Osteoblast (primary cell): ENCODE results near the gene GDPD5. TPM values are rescaled to one million over a fixed set of nuclear protein-coding genes. Genes with fewer than 3 reads are reported as not detected.

Experiments used
- DNase-seq: peaks from one replicate; pipeline ENCODE4 v3.0.0; 2011; ENCODE audit warnings: low spot score, mixed read lengths; ENCODE audit not compliant: insufficient read length; ENCODE audit errors: missing footprints
- H2AFZ ChIP-seq: 2 replicates; pipeline ENCODE4 v1.6.0; 2011; ENCODE audit warnings: mild to moderate bottlenecking, low read length
- H3K27ac ChIP-seq: 2 replicates; pipeline ENCODE4 v1.5.1; 2011; ENCODE audit warnings: mild to moderate bottlenecking, low read depth, low read length, moderate library complexity
- H3K27me3 ChIP-seq: 2 replicates; pipeline ENCODE4 v1.6.0; 2012; ENCODE audit warnings: mild to moderate bottlenecking, control low read depth, inconsistent platforms, low read length, moderate library complexity; ENCODE audit not compliant: insufficient read depth
- H3K36me3 ChIP-seq: 2 replicates; pipeline ENCODE4 v1.5.1; 2011; ENCODE audit warnings: mild to moderate bottlenecking, low read length, control low read depth, moderate library complexity; ENCODE audit not compliant: insufficient read depth
- H3K4me1 ChIP-seq: 2 replicates; pipeline ENCODE4 v1.5.1; 2011; ENCODE audit warnings: mild to moderate bottlenecking, low read length, control low read depth, moderate library complexity; ENCODE audit not compliant: insufficient read depth
- H3K4me2 ChIP-seq: 2 replicates; pipeline ENCODE4 v1.6.0; 2011; ENCODE audit warnings: mild to moderate bottlenecking, low read length; ENCODE audit not compliant: insufficient read depth
- H3K4me3 ChIP-seq: fragments of 200-600 bp; sonication (generic); 3 replicates; pipeline ENCODE4 v1.5.1; 2012; ENCODE audit warnings: mild to moderate bottlenecking, low read length, inconsistent platforms; ENCODE audit not compliant: insufficient read depth
- H3K79me2 ChIP-seq: 2 replicates; pipeline ENCODE4 v1.6.0; 2012; ENCODE audit warnings: mild to moderate bottlenecking, low read length, control low read depth, inconsistent platforms; ENCODE audit not compliant: insufficient read depth
- H3K9me3 ChIP-seq: 2 replicates; pipeline ENCODE4 v1.5.1; 2011; ENCODE audit warnings: low read depth, low read length, control low read depth
- H4K20me1 ChIP-seq: 2 replicates; pipeline ENCODE4 v1.6.0; 2012; ENCODE audit warnings: mild to moderate bottlenecking, low read length, control low read depth; ENCODE audit not compliant: insufficient read depth
- CTCF ChIP-seq: IDR thresholded peaks from 2 replicates; pipeline ENCODE4 v1.5.1; 2011; ENCODE audit warnings: mild to moderate bottlenecking, low read depth, low read length, moderate library complexity; ENCODE audit errors: extremely low read depth
- total RNA-seq: library from RNA; depleted of rRNA; stranded (reverse); fragments of >200 nt; gene quantifications from 2 replicates; pipeline ENCODE4 v1.2.3, GENCODE V29; 2012

Gene GDPD5
- total RNA-seq, 1 donor, result 13.4 TPM

GRCh38 chr11:75472081-75472732 is 53.5 kb downstream of the GDPD5 start:
- Histone ChIP-seq H3K36me3 (no peaks in the 10 kb centered on the region), H3K4me1 (peaks cover 12% of the 10 kb centered on the region), H3K4me3 (no peak overlapping the region), H3K79me2 (no peaks in the 10 kb centered on the region), H2AFZ (no peak overlapping the region), H3K27ac (no peak overlapping the region), H3K27me3 (no peaks in the 10 kb centered on the region), H4K20me1 (no peaks in the 10 kb centered on the region), H3K9me3 (no peaks in the 10 kb centered on the region), H3K4me2 (no peak overlapping the region)
- DNase-seq, result peak; percentile 72
- no peak for TF ChIP-seq CTCF

- no peaks in the 10 kb centered on the region for H3K36me3 ChIP-seq
- H3K27ac ChIP-seq, result no peak overlapping the region
- H3K9me3 ChIP-seq, result no peaks in the 10 kb centered on the region
- peaks cover 12% of the 10 kb centered on the region for H3K4me1 ChIP-seq
- H3K27me3 ChIP-seq, result no peaks in the 10 kb centered on the region
- H3K4me2 ChIP-seq, result no peak overlapping the region
- no peak for TF ChIP-seq CTCF
- DNase-seq, result no peak
- no peak overlapping the region for H3K4me3 ChIP-seq
- no peak overlapping the region for H2AFZ ChIP-seq
- no peaks in the 10 kb centered on the region for H3K79me2 ChIP-seq
- no peaks in the 10 kb centered on the region for H4K20me1 ChIP-seq
Measured at GRCh38 chr11:75471176-75471973, 54.4 kb downstream of the GDPD5 start.

GRCh38 chr11:75470476-75471080 is 55.2 kb downstream of the GDPD5 start:
- Histone ChIP-seq H4K20me1 (no peaks in the 10 kb centered on the region), H3K27me3 (no peaks in the 10 kb centered on the region), H3K9me3 (no peaks in the 10 kb centered on the region), H2AFZ (no peak overlapping the region), H3K4me1 (peaks cover 12% of the 10 kb centered on the region), H3K4me2 (no peak overlapping the region), H3K27ac (no peak overlapping the region), H3K4me3 (no peak overlapping the region), H3K79me2 (no peaks in the 10 kb centered on the region), H3K36me3 (no peaks in the 10 kb centered on the region)
- TF ChIP-seq CTCF, result no peak
- DNase-seq, result peak; percentile 45
